Inflammatory macrophage (primary cell): Measurements from ENCODE around the gene MDFIC.

ENCODE experiments used
- DNase-seq, 2 donors: peaks; one replicate each; pipeline ENCODE4 v3.0.0-alpha.2; 2020 to 2022

MDFIC gene

DNA sequence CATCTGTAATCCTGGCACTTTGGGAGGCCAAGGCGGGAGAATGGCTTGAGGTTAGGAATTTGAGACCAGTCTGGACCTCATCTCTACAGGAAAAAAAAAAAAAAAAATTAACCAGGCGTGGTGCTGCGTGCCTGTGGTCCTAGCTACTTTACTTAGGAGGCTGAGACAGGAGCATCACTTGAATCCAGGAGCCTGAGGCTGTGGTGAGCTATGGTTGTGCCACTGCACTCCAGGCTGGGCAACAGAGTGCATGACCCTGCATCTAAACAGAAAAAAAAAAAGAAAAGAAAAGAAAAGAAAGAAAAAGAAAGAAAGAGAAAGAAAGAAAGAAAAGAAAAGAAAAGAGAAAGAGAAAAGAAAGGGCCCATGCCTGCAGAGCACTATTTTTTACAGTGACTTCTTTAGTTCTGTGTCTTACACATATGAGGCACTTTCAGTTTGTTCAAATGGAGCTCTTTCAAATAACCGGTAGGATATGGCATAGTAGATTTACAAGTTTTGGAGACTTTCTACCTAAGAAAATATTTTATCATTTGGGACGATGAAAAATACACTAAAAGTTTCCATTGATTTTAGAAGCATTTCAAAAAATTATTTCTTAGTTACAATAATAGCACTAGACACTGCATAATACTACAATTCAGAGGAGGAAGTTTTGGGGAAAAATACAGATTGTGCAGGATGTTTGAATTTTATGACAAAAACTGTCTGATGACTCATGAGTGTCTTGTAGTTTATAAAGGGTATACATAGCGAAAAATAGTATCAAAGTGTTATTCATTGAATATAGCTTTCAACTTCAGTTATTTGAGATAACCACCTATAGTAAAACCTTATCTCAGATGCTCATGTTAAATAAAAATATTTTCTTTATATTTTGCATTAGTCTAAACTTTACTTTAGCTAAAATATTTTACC, 75.9 kb downstream of the MDFIC start:
- no peak for DNase-seq

DNA sequence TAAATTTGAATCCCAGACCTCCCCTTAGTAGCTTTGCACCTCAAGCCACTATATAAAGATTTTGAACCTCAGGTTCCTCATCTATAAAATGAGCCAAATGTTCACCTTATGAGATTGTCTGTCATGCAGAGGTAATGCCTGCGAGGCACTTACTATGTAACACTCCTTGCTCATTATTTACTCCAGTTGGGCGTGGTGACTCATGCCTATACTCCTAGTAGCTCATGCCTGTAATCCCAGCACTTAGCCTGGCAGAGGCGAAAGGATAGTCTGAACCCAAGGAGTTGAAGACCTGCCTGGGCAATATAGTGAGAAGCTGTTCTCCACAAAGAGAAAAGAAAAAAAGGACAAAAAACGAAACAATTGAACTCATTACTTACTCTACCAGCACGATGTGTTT, 82.2 kb downstream of the MDFIC start:
- no peak for DNase-seq

DNA sequence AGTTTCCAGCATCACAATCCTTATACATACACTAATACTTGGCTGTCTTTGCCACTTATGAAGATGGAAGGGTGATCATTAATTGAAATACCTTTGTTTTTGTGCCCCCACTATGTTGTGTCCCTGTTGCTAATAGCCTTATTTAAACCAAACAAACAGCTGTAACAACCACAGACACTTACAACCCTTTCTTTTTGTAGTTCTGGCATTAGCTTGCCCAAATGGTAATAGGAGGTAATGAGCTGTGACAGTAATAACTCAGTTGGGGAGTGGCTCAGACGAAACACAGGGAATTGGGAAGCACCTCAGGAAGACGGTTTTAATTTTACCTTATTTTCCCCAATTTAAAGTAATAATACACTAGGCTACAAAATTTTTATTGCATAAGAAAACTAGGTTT, 83.4 kb downstream of the MDFIC start:
- no peak for DNase-seq

DNA sequence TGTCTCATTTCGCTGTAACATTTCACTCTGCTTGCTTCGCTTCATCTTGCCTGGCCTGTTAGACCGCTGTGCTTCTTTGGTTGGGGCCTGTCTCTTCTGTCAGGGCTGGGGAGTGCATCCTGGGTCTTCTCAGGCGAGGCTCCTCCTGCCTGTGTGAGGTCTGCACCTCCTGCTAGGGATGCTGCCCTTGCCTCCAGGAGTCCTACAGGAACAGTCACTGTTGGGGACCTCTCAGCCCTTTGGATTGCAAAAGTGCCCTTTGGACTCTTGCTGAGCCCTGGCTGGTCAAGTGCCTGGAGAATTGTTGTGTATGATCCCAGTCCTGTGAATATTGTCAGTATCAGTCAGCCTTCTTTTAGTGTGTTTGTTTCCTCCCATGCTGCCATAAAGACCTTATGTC, 84.1 kb downstream of the MDFIC start:
- no peak for DNase-seq

DNA sequence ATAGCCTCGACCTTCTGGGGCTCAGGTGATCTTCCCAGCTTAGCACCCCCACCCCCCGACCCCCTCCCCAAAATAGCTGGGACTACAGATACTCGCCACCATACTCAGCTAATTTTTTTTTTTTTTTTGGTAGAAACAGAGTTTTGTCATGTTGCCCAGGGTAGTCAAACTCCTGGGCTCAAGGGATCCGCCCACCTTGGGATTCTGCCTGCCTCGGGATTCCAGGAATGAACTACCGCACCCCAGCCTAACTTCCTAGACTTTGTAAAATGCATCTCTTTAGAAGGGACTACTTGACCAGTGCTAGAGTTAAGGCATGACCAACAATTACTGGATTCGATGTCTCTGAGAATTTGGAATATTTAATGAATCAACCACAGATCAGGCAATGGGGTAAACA, 85.9 kb downstream of the MDFIC start:
- no peak for DNase-seq

DNA sequence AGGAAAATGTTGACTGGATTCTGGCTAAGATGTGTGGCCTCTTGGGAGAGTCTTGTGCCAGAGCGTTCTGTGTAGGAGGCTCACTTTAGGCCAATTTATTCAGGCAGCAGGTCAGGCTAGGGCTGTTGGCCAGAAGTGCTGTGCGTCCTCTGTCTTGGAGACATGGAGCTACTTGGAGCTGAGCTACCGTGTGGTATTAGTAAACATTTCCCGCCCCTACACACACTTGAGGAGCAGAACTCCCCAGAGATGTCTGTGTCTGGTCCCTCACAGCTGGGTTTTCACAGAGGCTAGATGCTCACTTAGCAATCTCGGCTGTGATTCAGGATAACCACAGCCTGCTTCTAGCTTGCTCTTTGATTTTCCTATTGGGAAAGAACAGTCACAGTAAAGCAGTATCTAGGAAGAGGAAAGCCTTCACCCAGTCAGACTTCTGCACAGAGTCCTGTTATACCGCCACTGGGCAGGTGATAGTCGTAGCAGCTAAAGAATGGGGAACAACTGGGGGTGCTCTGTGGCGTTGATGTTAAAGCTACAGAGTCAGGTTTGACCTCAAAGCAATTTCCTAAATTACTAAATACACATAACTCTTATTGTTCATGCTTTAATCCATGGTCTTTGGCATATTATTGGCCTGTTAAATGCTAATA, 86.7 kb downstream of the MDFIC start:
- peak in 1 of 2 donors; percentile 6 for DNase-seq

DNA sequence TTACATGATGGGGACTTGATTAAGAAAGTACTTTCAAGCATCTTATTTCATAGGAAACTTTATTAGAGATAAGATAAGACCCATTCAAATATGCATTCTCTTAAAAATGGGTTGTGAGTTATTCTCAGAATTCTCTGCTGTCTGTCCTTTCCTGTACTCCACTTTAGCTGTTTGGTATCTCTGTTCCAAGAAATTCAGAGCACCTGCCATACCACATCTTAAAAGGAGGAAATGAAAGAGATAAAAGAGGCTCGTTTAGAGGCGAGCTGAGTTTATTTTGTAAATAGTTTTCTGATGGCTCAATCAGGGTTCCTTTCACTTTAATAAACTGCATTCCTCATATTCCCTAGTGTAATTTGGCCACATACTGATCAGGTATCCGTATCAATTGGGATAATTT, 87.2 kb downstream of the MDFIC start:
- no peak for DNase-seq

DNA sequence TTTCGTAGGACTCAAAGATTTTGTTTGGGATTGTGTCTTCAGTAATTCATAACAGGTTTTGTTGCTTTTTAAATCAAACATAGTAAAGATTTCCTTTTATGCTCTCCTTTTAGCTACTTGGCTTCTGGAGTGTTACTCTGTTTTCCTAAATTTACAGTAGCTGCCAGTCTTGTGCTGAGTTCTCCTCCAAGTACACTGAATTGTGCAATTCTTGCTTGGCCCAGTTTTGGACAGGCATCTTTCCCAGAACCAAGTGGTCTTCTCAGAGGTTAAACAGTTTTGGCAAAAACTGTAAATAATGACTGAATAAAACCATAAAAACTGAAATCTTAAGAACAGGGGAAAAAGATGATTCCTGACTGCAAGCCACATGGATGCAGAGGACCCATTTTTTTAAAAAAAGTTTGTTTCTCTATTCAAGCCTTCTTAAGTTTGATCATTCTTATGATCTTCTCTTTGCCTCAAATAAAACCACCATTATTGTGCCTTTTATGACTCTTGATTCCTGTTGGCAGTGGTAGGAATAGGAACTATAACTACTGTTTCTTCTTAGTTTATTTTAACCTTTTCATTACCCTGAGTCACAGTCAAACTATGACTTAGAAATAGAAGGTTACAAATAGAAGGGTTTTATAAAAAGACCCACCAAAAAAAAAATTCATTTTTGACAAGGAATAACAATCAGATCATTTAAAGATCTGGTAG, 88.0 kb downstream of the MDFIC start:
- DNase-seq, result no peak

DNA sequence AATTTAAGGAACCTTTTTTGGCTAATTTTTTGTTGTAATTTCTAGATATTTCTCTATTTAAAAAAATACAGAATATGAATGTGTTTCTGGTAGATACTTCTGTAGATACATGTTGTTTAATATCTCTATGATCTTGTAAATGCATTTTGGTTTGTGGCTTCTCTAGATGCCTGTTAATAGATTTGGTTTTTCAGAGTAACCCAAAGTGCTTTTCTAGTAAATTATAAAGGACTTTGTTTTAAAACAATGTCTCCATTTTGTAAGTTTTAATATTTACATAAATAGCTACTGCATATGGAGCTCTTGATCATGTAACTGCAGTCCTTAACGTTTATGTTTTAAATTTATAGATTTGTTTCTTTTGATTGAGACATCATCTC, 88.5 kb downstream of the MDFIC start:
- DNase-seq, result no peak

DNA sequence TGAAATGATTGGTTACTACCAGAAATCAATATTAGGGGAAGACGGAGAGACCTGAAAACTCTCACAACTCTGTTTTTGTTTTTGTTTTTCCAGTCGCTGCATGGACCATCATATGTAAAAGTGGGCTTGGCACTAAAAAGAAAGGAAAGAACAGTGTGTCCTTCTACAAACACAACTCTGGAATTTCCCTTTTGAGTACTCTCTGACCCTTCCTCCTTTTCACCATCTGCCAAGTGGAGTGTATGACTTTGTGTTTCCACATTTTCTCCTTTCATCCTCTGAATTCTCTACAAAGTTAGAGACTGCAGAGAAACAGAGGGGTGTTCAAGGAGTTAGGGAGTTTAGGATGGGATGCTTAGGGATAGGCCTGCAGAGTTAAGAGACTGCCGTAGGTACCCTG, 92.0 kb downstream of the MDFIC start:
- no peak for DNase-seq

DNA sequence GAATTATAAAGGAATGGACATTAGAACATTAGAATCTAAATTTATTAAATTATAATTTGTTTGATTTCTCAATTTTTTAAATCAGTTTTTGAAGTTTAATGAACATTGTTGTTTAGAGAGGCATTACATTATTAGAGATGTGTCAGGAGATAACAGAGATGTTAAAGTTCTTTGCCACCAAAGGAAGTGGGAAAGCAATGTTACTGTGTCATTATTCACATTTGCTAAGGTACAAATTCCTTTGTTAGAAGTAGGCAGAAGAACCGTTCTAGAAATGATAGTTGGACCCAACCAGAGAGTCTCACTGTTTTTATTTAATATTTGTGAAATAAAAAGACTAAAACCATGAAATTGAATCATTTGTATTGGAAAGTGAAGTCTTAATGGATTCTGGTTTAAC, 92.9 kb downstream of the MDFIC start:
- DNase-seq, result no peak

DNA sequence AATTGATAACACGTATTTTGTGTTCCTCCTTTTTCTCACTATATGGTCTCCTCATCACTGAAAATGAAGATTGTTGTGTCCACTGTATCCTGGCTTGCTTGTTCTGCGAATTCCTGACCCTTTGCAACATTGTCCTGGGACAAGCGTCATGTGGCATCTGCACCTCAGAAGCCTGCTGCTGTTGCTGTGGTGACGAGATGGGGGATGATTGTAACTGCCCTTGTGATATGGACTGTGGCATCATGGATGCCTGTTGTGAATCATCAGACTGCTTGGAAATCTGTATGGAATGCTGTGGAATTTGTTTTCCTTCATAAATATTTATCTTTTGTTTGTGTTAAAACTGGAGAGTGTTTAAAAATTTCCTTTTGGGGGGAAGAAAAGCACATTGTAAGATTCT, 93.7 kb downstream of the MDFIC start:
- DNase-seq, result no peak

DNA sequence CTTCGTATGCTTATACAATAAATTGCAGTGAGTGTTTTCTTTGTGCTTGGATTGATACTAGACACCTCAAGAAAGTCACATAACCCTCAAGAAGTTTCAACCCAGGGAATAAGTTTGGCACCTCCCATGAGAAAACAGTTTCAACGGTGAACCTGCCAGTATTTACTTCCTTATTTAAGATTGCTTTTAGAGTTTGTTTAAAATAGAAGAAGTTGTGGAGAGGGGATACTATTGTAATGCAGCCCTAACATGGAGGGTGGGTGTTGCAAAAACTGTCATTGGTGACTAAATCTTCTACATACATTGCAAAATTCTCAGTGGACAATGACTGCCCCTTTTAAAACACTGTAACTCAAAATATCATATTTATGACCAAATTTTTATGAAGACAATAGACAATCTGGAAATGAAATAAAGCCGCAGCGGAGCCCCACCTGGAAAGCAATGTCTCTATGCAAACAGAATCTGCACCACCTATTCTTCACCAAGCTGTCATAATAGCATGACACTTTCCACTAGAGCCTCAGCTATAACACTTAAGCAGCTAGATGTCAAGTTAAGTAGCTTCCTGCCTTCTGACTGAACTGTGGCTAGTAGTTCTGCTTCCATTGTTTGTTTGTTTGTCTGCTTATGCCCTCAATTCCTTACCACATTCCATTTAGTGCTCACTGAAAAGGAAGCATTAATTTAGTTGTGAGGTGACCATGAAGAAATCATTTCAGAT, 98.2 kb downstream of the MDFIC start:
- DNase-seq, result peak; percentile 74 to 92

DNA sequence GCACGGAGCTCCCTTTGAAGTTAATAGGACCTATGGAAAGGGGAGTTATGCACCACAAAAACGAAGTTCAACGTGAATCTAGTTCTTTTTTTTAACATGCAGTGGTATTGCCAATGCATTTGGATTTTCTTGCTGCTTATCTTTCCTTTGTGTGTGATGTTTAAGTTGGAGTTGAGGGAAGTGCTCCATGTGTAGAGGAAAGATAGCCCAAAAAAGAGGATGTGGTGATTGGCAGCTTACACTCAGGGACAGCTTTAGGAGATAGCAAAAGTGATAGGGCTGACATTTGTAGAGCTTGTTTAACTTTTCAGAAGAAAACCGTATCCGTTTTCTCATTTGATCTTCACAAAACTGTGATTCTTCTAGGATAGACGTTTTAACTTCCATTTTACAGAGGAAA, 101.3 kb downstream of the MDFIC start:
- DNase-seq, result peak; percentile 10 to 11

DNA sequence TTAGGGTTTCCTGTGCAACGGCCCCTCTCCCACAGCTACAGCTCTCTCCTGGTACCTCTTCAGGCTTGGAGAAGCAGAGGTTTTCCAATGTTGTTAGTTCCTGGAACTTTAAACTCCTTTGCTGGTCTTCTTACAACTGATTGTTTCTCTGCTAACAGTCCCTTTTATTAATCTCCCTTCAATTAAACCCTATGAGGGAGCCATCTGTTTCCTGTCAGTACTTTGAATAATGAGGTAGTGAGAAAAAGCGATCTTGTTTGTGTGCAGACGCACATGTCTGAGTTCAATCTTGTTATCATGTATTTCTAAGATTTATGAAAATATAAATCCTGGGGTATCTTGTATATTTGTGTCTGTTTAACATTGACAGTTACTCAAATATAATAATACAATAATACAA, 102.4 kb downstream of the MDFIC start:
- no peak for DNase-seq

DNA sequence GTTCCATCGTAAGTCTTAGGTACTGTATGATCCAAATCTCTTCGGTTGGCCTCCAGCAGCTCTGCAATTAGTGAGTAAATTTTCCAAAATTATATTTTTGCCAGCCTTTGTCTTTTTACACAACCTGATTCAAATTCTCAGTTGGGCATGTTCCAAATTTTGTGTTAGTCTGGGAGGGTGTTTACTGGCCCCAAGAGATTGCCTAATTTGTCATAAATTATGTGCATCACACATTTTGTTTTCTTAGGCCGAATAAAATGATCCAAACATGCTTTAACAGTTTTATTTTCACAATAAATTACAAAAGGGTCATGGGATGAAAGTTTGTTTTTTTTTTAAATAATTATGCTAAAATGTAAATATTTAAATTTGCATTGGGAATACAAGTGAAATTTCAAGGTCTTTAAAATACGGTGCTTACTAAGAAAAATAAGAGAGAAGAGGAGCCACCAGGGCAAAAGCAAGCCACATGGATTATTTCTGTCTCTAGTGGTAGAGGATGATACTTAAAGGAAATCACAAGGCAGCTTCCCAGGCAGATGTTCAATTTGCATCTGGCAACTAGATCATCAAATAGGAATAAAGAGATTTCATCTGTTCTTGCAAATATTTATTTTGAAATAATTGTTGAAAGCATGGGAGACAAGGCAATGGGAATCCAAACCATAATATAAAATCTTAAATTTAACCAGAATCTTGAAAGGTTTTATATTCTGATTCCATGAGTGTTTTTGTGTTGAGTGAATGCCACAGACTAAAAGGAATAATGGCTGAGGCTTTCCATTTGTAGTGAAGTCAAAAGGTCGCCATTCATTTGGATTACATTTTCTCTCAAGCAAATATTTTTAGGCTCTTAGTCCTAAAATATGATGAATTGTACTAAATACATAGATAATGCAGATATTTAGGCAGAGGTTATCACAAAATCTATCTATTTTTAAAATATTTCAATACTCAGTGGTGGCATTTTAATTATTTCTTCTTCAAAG, 111.1 kb downstream of the MDFIC start:
- no peak for DNase-seq

DNA sequence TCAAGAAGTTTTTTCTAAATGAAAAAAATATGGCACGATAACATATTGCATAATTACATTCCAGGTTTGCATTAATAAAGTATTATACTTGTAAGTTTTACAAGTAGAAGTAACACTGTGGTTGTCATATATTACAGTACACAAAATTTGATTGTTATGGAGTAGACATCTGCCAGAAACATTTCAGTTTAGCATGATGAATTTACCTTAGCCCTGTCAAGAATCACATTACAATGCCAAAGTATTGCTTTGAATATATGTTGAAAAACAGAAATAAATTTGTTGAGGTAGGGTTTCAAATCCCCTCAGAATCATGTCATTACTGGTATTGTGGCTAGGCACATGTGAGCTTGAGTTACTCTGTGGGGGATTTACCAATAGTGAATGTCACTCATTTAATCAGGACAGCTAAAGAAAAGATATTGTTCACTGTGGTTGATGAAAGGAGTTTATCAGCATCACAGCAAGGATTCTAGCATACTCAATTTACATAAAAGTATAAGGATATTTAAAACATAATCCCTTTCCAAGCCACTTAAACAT, 112.1 kb downstream of the MDFIC start:
- no peak for DNase-seq

DNA sequence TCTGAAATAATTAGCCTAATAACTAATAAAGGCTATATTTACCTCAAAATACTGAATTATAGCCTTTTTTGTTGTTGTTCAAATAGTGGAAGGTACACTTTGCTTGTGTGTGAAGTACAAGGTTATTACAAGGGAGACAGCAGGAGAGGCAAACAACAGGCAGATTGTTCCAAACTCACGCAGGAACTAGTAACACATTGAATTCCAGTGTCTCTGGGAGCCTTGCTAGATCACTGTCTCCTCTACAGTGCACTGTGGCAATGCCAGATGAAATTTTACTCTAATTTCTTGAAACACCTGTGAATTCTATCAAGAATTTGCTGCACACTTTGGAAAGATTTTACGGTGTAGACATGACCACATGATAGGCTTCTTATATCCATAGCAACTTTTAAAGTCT, 112.6 kb downstream of the MDFIC start:
- no peak for DNase-seq

DNA sequence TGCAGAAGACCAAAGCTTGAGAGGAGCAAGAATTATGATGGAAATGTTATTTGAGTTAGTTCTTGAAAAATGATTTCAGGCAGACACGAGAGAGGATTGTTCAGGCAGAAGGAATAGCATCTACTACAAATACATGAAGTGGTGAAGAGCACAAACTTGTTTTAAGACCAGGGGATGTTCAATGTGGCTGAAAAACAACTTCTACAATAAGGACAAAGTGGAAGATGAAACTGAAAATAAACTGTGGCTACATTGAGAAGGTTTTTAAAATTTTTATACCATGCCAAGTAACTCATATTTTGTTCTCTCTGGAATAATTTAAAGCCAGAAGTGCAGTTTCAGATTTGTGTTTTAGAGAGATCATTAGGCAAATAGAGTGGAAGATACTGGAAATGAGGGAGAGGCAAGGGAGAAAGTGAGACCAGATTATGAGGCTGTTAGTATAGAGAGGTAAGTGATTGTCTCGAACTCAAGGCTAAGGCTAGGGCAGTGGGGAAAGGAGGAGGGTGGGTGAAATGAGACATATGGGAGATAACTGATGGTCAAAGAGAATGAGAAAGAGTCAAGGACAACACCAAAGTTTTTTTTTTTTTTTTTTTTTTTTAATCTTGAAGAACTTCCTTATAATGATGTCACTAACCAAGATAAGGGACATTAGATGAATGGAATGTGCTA, 115.4 kb downstream of the MDFIC start:
- no peak for DNase-seq

DNA sequence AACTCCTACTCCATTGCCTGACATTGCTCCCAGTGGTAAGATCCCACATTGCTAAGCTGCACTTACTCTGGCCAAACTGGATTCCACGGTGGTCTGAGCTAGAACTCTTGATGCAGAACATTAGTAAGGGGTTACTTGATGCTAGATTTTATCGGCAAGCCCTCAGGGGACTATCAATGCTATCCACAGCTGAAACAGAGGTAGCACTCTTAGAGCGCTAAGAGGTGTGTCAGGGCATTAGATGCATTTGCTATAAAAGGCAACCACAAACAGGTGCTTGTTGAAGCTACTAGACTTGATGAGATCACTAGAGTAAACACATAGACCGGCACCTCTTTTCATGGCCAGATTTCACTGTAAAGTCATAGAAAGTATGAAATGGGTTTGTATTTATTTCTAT, 116.3 kb downstream of the MDFIC start:
- DNase-seq, result no peak

DNA sequence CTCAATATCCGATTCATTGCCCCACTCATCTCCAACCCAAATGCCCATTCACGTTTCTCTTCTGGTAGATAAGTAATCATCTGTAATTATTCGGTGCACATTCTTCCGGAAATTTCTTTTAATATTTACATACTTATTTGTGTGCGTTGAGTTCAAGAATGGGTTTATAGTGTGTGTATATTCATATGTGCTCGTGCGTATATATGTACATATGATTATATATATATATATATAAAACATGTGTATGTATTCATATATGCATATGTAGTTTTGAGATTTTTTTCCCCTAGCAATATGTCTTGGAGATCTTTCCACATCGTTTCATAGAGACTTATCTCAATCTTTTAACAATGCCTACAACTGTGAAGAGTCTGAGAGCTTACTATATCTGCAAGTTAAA, 118.2 kb downstream of the MDFIC start:
- DNase-seq, result no peak
